NCI-H460 (cell line): ENCODE measurements around the gene BOLL. TPM values are rescaled to one million over a fixed set of nuclear protein-coding genes. Genes with fewer than 3 reads are reported as not detected.
"Not testable (repeated sequence)": the region's sequence is repeated elsewhere in the genome, so short reads cannot be mapped to it uniquely, and the experiment has no call there.

ENCODE experiments used
- DNase-seq: peaks from one replicate; pipeline ENCODE4 v3.0.0-alpha.2; 2016; ENCODE audit warnings: low read depth; ENCODE audit errors: extremely low read depth
- polyA plus RNA-seq: library from polyadenylated mRNA; depleted of rRNA; stranded (reverse); fragments of >200 nt; gene quantifications from 2 replicates; pipeline ENCODE4 v1.2.3, GENCODE V29; 2014; cell fraction: nucleus; rRNA removed
- total RNA-seq: library from RNA; depleted of rRNA; stranded (reverse); fragments of >200 nt; shearing (Covaris generic); gene quantifications from 2 replicates; pipeline ENCODE4 v1.2.3, GENCODE V29; 2014; rRNA removed

BOLL gene, protein sequence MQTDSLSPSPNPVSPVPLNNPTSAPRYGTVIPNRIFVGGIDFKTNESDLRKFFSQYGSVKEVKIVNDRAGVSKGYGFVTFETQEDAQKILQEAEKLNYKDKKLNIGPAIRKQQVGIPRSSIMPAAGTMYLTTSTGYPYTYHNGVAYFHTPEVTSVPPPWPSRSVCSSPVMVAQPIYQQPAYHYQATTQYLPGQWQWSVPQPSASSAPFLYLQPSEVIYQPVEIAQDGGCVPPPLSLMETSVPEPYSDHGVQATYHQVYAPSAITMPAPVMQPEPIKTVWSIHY
- total RNA-seq: not detected in 2 replicates
- polyA plus RNA-seq: not detected in 2 replicates

DNA sequence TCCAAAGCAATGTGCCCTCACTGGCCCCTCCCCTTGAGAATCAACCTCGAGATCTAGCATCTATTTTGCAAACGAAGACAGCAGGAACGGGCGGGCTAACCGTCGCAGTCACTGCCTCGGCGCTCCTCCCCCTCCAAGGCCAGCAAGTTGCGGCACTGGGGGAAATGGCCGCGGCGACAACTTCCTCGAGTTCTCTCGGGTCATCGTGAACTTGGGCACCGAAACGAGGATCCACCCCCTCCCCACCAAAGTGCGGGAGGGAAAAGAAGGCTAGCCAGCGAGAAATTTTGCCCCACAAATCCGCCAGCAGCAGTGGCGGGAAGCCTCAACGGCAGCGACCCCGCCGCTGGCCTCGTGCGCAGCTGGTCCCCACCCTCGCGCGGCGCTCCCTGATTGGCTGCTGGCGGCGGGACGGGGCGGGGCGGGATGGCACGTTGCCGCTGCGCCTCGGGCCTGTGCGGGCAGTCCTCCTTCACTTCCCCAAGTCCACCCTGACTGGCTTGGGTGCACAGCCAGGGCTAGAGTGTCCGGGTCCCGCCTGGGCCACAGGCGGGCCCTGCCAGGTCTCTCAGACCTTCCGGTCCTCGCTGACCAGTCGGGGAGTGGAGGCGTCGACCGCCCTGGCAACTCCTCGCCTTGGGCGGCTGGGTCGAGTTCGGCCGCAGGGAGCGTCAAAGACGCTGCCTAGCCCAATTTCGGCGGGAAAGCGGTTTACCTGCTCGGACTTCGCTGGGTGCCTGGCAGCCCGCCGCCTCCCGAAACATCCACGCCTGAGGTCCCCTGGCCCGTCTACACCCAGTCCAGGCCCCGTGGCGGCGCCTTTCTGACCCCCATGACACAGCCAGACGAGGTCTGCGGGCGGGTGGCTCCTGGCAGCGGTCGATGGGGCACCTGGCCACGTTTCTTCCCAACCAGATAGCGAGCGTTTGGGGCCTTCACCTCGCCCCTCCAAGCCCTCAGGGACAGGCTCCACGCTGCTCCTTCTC is at the start of gene BOLL:
BOLL (minus strand) TSS at position 364 of the 986 bp plus-strand sequence. CDS start 3,469 bp downstream, outside the sequence.
- DNase-seq: no peak

DNA sequence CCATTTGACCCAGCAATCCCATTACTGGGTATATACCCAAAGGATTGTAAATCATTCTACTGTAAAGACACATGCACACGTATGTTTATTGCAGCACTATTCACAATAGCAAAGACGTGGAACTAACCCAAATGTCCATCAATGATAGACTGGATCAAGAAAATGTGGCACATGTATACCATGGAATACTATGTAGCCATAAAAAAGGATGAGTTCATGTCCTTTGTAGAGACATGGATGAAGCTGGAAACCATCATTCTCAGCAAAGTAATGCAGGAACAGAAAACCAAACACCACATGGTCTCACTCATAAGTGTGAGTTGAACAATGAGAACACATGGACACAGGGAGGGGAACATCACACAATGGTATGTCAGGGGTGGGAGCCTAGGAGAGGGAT is 49.7 kb upstream of the BOLL start:
- DNase-seq: not testable (repeated sequence)

DNA sequence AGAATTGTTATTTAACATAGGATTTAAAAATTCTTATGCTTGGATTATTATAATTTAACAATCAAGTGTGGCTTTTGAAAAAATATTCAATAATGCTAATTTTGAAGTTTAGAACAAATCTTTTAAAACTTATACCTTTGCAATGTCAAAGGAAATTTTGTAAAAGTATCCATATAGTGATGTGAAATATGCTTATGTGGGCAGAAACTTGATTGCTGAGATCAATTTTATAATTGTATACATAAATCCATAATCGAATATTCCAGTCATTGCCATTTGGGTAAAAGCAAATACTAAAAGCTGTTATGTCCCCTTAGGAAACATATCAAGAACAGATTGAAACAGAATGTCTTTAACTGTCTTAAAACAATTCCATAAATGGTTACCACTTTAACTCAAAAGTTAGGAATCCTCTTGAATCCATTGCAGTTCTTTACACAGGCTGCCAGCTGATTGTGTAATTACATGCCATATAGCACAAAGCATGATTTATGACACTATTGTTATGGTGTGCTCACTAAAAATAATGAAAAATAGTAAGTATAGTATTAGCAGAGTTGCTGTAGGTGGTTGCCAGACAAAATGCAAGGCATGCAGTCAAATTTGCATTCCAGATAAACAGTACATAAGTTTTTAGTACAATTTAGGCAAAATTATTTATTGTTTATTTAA is 43.5 kb upstream of the BOLL start:
- DNase-seq: no peak

DNA sequence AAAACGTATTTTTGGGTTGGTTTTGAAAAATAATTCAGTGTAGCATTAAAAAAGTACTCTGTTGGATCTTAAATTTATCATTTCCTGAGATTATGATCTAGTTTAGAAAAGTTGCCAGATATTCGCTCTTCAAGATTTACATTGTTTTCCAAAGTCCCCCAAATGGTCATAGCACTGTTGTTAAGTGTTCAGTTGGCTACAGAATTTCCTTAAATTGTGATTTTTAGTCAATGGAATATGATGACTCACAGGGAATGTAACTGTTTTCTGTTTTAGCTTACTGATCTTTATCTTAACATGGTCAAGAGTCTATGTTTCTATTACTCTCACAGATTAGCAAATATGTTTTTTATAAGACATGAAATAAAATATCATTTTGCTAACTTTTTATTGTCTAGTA is 42.5 kb upstream of the BOLL start:
- DNase-seq: no peak

DNA sequence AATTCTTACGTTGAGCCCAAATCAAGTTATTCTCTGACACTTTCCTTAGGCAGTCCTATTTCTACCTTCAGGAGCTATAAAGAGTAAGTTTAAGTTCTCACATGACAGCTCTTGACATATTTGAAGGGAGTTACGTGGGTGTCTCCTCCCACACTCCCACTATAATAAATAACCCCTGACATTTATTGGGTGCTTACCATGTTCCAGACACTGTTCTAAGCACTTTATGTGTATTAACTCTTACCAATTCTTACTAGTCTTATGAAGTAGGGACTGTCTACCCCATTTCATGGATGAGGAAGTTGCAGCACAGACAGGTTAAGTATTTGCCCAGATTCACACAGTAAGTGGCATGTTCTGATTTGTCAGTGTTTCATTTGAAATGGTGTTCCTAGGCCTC is 37.2 kb upstream of the BOLL start:
- DNase-seq: no peak

DNA sequence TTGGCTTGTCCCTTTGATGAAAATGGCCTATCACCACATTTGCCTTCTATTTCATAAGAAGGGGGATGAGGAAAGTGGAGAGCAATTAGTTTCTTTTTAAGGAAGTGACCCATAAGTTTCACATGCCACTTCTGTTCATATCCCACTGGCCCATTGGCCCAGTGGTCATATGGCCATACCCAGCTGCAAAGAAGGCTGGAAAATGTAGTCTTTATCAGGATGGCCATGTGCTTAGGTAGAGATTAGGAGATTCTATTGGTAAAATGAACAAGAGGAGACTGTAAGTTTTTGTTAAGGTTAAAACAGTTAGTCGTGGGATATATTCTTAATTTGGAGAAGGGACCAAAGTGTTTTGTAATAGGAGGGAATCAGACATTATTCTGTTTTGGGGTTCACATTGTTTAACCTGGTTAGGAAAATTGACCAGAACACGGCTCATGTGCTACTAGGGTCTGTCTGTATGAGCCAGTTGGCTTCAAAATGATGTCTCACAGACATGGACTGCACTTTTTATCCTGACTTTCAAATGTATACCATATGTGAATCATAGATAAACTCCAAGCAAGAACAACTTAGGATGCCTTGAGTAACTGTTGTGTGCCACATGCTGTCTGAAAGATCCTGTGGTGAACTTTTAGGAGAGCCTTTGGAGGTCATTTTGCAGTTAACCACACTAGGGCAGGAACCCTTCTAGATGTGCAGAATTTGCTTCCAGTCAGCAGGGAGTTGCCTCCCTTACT is 36.6 kb upstream of the BOLL start:
- DNase-seq: no peak

DNA sequence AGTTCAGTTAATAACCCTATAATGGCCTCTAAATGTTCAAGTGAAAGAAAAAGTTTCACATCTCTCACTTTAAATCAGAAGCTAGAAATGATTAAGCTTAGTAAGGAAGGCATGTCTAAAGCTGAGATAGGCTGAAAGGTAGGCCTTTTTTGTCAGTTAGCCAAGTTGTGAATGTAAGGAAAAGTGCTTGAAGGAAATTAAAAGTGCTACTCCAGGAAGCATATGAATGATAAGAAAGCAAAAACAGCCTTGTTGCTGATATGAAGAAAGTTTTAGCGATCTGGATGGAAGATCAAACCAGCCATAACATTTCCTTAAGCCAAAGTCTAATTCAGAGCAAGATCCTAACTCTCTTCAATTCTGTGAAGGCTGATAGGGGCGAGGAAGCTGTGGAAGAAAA is 29.4 kb upstream of the BOLL start:
- DNase-seq: no peak

DNA sequence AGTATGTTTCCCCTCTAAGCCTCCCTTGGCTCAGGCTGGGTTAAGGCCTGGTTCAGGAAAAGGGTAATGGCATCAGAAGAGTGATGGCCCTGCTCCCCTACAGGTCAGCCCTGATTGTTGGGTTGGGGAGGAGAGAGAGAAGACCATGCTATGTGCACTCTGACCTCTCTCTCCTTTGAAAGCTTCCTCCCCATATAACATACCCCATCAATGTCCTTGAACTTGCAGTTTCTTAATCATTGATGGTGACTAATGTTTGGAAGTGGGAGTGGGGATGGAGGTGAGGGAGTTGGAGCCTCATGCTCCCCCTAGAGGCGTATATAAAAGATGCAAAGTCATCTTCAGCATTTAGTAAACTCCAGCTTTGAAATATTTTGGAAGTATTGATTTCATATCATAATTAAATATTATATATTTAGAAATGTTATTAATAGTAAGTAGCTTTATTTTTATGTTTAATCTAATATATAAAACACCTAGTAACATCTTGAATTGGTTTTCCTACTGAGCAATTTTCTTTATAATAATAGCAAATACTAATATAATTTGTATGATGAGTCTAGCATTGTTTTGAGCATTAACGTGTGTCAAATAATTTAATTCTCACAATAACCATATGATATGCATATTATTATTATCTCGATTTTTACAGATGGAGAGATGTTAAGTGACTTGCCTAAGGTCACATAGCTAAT is 28.1 kb upstream of the BOLL start:
- DNase-seq: peak; percentile 66

DNA sequence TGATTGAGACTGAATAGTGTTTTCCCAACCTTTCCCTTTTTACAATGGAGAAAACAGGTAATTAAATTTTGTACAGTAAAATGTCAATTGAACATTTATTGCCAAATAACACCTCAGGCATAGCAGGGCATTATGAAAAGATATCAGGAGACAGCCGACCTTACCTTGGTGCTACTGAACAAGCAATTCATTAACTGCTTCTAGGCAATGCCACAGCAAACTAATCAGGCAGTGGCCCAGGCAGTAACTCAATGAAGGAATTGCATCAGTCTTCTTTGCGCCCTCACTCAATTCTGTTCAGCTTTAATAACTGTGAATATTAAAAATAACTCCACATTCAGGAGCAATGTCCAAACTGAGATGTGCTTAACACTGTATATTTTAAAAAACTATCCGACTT is 25.4 kb upstream of the BOLL start:
- DNase-seq: no peak

DNA sequence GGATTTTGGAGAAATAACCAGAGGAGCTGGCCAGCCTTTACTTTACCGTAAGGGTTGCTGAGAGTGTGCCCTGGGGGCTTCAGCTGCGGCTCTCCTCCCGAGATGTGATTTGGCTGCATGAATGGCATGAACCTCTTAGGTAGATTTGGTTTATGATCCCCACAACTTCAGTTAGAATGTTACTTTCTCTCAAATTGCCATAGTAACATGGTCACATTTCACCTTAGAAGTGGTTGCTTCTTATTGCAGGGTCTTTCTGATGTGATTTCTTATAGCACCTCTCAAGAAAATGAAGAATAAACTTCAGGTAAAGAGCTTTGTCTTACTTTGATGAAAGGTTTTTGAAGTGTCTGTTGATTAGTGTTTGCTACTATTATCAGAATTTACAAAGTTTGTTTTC is 24.9 kb upstream of the BOLL start:
- no peak for DNase-seq

DNA sequence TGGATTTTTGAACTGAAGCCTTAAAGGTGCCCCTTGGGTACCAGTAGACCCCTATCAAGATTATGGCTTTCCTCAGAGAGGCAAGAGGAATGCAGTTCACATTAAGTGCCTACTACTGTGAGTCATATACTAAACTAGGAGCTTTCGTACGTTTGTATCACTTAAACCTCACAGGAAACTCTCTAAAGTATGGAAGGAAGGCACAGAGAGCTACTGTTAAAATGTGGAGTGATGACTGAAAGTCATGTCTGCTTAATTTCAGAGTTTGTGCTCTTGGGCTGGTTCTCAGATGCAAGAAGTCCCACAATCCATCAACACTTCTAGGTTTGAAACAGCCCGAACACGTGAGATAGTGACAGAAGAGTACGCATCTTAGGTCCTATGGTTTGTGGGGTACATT is 23.9 kb upstream of the BOLL start:
- no peak for DNase-seq

DNA sequence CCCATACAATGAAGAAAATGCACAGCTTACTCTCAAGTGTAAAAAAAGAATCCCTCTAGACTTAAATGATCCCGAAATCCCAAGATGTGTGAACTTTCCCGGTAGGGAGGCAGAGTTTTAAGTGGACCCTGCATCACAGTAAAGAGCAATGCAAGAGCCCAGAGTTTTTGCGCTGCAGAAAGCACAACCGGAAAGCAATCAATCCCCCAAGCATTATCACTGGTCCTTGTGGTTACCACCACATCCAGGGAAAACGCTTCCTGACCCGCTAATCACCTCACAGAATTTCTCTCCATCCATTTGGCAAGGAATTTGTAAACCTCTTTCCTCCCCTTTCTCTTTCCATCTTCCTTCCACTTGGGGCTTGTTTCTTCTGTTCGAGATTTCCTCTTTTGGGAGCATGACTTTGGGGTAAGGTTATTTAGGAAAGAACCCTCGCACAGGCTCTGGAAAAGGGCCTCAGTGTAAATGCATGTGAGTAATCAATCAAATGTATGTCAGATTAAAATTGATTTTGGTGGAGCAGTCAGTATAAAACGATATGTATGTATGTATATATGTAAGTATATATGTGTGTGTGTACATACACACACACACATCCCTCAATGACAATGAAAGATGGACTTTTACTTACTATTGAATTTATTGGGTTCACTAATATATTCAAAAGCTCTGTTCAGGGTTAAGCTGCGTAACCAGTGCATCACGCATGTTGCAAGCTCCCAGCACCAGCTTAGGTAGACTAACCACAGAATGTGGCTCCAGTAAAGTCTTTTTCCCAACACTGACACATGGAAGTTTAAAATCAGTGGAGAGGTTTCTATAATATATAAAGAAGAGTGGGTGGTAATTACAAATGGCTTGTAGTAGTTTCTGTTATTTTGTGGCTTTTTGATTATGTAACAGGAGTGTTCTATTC is 20.9 kb upstream of the BOLL start:
- no peak for DNase-seq

DNA sequence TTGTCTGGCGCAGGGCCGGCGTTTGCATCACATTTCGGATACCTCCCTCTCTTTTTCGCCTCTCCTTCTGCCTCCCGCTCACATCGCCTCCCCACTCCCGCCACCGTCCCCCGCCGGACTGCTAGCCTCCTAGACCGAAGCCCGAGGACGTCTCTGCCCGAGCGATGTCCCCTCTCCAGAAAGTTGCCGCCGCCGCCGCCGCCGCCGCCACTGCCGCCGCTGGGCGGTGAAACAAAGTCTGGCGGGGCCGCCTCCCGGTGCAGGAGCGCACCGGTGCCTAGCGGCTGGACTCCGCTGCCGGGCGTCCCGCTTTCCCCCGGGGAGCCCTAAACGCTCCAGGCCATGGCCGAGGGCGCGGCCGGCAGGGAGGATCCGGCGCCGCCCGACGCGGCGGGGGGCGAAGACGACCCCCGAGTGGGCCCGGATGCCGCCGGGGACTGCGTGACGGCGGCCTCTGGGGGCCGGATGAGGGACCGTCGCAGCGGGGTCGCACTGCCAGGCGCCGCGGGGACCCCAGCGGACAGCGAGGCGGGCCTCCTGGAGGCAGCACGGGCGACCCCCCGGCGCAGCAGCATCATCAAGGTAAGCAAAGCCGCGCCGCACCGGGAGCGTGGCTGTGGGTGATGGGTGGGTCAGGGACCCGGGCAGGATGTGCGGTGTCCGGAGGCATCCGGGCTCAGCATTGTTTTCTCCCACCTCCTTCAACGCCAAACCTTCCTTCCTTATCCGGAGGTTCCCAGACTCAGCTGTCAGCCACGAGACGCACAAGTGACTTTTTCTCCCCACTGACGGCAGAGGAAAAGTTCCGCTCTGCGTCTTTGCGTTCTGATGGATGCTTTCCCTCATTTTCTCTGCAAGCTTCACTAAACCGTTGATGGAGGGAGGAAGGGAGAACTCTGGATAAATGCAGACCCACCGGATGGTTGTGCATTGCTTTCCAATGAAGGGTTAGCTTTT is 19.9 kb upstream of the BOLL start:
- no peak for DNase-seq

DNA sequence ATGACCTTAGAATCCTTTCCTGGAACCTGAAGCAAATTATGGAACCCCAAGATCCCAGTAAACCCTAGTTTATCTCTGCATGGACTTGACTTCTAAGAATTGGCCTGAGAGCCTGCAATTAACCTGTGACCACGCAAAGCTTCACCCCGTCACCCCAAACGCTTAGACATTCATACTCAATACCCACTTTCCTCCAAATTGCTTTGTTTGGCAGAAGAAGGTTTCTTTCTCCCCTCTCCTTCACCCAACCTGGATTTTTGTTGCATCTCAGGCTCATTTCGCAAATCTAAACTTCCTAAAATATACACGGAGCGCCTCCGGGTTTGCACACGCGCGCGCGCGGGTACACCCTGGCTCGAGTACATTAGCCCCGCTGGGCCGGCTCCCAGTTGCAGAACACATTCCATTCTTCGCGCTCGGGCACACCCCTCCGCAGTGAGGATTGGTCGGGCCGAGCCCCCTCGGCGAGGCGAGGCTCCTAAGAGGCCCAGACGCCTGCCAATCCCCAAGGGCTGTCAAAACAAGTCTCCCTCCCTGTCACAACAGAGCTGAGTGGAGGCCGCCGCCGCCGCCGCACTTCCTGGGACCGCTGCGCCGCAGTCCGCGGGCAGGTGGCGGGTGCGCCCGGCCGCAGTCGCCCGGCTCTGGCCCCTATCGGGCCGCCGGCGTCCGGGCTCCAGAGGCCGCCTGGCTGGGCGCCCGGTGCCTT is 19.1 kb upstream of the BOLL start, which contains the start of gene PLCL1:
PLCL1 (plus strand) TSS at position 545 of the 709 bp plus-strand sequence.
- peak; percentile 84 for DNase-seq

DNA sequence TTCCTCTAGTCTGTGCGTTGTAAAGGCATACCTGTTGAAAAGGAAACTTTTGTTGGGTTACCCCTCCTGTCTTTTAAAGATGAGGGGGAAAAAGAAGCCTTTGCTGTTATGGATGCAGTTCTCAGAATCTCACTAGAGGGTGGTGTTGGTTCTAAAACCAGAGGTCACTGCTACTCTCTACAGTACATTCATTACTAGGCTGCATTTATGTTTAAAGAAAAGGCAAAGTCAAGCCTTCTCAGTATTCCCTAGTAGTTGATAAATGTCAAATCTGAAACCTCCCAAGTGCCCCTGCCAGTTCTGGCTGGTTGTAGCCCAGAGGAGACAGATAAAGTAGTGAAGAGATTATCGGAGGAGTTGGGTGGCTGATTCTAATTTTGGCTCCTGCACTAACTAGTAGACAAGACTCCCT is 17.9 kb upstream of the BOLL start:
- peak; percentile 60 for DNase-seq

DNA sequence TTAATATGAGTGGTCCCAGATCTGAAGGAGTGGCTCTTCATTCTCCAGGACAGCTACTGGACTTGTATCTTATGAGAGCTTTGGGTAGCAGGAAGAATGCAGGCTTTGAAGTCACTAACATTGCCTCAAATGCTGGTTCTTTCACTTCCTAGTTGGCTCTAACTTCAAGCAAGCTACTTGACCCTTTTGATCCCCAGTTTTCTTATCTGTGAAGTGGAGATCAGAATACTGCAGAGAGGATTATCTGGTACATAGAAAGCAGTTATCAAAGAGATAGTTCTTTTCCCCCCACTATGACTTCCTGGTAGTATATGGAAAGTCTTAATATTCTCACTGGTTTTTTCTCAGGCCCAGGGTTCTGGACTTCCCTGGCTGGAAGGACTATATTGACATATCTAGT is 15.9 kb upstream of the BOLL start:
- DNase-seq: no peak

DNA sequence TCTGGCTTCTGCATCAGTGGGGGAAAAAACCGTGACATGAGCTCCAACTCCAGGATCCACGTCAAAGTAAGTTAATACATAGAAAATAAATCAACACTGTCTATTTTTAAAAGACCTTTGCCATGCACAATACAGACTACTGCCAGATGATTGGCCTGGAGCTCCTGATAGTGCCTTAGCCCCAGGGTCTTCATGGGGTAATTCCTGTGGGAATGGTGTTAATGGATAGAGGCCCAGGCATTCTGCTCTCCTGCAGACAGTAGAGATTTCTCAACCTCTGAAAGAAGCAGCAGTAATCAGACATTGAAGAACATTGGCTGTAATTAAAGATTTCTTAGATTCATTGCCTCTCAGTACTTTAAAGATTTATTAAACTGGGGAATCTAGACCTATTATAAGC is 15.0 kb upstream of the BOLL start:
- DNase-seq: no peak
